ENCODE data around the gene RASL11A.
"Not testable (repeated sequence)": the region's sequence is repeated elsewhere in the genome, so short reads cannot be mapped to it uniquely, and the experiment has no call there.

Gene RASL11A

DNA sequence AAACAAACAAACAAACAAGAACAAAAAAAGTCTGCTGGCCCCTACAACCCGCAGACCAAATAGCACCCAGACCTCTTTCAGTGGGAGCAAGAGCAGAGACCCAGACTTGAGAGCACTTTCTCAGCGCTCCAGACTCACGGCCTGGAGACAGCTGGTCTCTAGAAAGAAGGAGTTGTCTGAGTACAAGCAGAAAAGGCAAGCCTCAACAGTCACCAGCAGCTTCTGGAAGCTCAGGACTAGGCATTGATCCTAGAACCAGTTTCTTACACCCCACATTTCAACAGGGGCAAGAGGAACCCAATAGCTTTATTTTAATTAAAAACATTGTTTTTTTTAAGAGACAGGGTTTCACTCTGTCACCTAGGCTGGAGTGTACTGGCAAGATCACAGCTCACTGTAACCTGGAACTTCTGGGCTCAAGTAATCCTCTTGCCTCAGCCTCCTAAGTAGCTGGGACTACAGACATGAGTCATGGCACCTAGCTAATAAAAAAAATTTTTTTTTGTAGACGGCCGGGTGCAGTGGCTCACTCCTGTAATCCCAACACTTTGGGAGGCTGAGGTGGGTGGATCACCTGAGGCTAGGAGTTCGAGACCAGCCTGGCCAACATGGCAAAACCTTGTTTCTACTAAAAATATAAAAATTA lies 30.4 kb downstream of the RASL11A start:
- DNase-seq (ENCODE audit: low spot score): no peak

DNA sequence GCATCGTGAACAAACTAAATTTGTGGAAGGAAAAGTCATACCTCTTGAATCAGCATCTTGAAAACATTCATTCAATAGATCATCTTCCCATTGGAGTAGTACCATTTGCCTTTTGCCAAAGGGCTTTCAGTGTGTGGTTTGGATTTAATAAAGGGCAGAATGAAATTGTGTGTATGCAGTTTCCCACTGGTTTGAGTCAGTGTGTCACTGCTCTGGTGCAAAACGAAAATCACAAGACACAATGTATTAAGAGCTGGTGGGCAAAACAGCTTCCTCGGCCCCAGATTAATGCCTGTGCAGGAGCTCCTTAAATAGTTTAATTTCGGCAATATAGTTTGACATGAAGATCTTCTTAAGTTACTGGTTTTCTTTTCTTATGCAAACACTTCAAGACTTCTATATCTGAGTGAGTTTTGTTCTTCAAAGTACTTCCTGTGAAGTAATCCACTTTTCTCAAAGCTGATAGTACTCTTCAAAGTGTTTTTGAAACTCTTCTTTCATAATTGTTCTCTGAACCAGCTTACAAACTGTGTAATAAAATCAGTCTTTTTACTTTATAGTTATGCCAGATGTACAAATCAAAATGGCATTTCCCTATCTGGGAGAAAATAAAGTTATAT lies 32.1 kb downstream of the RASL11A start:
- no peak for DNase-seq (ENCODE audit: low spot score)

DNA sequence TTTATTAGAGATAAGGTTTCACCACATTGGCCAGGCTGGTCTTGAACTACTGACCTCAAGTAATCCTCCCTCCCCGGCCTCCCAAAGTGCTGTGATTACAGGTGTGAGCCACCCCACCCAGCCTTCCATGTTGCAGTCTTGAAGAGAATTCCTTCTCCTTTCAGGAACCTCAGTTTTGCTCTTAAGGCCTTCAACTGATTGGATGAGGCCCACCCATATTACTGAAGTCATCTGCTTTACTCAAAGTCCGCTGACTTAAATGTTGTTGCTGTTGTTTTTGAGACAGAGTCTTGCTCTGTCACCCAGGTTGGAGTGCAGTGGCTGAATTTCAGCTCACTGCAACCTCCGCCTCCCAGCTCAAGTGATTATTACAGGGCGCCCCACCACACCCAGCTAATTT lies 33.5 kb downstream of the RASL11A start:
- no peak for DNase-seq (ENCODE audit: low spot score)

DNA sequence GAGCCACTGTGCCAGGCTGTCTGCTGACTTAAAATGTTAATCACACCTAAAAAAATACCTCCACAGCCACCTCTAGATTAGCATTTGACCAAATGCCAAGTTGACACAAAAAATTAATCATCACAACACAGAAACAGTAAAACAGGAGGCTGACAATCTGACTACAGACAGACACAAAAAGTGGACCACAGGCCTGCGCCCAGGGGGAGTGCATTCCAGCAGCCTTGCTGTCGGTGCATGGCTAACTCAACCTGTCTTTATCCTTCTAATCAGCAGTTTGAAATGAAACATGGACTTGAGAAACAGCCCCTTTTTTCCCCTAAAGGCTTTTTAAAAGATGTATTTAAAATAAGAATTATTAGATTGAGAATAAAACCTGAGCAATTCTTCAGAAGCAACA lies 34.0 kb downstream of the RASL11A start:
- DNase-seq (ENCODE audit: low spot score): no peak

DNA sequence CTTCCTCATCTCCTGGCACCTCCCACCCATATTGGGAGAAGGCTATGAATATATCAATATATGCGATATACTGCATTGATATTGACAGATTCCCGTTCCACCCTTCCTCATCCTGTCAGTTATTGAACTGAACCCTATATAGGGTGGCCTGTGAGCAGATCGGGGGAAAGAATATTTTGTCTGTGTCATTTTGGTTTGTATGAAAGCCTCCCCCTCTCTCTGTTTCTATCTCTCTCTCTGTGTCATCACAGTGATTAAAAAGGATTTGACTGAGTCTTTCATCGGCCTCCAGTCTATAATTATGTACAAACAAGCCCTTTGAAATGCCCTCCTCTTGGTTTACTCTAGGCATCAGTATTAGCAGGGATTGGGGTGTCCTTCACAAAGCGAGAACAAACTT lies 35.7 kb downstream of the RASL11A start:
- DNase-seq (ENCODE audit: low spot score): no peak

DNA sequence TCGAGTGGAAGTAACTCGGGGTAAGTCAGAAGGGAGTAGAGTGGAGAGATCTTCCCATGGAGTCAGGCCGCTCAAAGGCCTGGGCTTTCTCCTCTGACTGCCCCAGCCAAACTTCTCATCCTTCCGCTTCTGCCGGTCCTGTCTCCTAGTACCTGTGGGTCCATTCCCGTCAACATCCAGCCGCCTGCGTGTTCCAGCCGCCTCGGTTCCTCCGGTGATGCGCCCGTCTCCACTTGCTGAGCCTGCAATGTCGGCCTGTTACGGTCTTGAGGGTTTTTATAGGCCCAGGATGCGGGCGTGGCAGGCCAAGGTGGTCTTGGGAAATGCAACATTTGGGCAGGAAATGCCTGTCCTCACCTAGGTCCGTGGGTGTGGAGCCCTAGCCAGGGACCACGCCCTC lies 38.3 kb downstream of the RASL11A start:
- DNase-seq (ENCODE audit: low spot score): no peak

DNA sequence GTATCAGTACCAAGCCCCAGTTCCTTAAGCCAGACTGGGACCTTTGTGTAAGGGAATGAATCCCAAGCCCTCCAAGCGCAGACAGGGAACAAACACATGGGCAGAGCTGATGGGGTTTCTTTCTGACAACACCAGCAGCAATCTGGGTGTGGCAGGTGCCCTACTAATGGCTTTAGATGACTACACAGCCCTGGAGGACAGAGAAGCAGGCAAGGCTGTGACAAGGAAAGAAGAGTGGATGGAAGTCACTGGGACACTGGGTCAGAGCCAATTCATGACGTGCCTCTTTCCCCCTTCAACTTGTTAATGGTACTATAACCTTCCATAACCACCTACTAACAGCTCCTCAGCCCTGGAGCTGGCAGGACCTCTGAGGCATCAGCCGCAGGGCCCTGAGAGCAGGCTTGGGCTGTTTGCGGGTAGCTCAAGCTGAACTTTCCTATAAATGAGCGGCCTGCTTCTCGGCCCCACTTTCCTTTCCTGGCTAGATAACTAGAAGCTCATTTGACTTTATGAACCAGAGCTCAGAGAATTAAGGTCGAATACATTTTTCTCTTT lies 38.9 kb downstream of the RASL11A start:
- no peak for DNase-seq (ENCODE audit: low spot score)

DNA sequence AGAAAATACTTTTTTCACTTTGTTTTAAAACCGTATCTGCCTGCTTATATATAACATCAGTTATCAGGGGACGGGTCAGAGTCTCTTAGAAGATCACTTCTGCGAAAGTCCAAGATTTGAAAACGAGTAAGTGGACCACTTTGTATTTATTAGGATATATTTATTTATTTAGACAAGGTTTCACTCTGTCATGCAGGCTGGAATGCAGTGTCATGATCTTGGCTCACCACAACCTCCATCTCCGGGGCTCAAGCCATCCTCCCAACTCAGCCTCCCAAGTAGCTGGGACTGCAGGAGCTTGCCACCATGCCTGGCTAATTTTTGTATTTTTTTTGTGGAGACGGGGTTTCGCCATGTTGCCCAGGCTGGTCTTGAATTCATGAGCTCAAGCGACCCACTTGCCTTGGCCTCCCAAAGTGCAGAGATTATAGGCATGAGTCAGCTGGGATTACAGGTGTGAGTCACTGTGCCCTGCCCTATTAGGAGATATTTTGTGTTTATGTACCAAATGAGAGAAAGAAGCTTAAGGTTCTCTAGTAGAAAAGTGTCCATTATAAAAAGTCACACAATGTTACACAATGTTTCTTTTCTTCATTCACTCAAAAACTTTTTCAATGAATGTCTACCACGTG lies 39.5 kb downstream of the RASL11A start:
- DNase-seq (ENCODE audit: low spot score): no peak

GRCh38 chr13:27310946-27311345 lies 40.3 kb downstream of the RASL11A start:
- no peak for DNase-seq (ENCODE audit: low spot score)

DNA sequence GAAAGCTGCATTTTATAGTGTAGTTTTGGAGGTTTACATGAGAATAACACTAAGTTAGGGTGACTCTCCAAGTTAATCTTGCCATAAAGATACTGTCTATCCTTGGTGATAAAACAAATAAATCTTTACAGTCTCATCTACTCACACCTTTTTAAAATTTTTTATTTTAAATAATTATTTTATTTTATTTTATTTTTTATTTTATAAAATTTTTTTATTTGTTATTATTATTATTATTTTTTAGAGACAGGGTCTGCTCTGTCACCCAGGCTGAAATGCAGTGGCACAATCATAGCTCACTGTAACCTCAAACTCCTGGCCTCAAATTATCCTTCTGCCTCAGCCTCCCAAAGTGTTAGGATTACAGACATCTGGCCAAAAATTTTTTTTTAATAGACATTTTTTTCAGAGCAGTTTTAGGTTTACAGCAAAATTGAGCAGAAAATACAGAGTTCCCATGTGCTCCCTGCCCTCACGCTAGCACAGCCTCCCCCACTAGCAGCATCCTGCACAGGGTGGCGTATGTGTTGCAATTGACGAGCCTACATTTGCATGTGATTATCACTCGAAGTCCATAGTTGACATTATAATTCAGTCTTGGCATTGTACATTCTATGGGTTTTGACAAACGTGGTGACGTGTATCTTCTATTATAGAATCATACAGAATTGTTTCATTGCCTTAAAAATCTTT lies 41.0 kb downstream of the RASL11A start:
- DNase-seq (ENCODE audit: low spot score): no peak

DNA sequence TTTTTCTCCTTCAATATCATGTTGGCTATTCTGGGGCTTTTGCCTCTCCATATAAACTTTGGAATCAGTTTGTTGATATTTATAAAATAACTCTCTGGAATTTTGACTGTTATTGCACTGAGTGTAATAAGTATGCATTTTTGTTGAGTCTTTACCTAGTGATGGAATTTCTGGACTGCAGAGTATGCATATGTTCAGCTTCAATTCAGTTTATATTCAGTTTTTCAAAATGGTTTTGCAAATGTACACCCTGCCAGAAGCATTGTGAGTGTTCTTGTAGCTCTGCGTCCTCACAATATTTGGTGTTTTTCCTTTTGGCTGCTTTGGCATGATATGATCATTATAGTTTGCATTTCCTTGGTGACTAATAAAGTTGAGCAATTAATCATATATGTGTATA lies 43.1 kb downstream of the RASL11A start:
- no peak for DNase-seq (ENCODE audit: low spot score)

DNA sequence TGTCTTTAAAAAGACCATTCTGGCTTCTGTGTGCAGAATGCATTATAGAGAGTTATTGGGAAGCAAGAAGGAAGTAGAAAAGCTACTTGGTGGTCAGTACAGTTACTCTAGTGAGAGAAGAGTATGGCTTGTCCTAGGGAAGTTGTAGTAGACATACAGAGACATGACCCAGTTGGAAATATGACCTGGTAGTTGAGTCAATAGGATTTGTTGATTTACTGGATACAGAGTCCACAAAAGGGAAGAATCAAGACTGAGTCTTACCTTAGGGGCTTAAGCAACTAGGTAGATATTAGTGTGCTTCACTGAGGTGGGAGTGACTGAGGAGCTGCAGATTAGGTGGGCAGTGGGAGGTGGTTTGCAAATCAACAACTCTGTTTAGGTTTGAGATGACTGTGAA lies 48.8 kb downstream of the RASL11A start:
- DNase-seq (ENCODE audit: low spot score): no peak

GRCh38 chr13:27321468-27322431 lies 51.1 kb downstream of the RASL11A start:
- DNase-seq (ENCODE audit: low spot score): no peak

- not testable (repeated sequence) for DNase-seq (ENCODE audit: low spot score)
Measured at GRCh38 chr13:27322443-27322842, 51.8 kb downstream of the RASL11A start.
